Measurements from ENCODE around the gene AKT3.
"Not testable (repeated sequence)": the region's sequence is repeated elsewhere in the genome, so short reads cannot be mapped to it uniquely, and the experiment has no call there.

AKT3 gene

GRCh38 chr1:243819438-243819839, 30.6 kb downstream of the AKT3 start:
- Histone ChIP-seq H3K27me3 (replicated peaks; ENCODE audit: control insufficient read depth, insufficient read depth, low read length, poor library complexity, severe bottlenecking) (no peaks in the 10 kb centered on the region), H3K4me3 (ENCODE audit: insufficient read depth, low read depth, low read length, poor library complexity, severe bottlenecking) (no peak overlapping the region), H3K36me3 (ENCODE audit: control insufficient read depth, insufficient read depth, low read length) (peaks cover 15% of the 10 kb centered on the region), H3K4me1 (ENCODE audit: control insufficient read depth, insufficient read depth, low read length, poor library complexity, severe bottlenecking) (no peaks in the 10 kb centered on the region), H3K27ac (ENCODE audit: insufficient read depth, low read length, poor library complexity, severe bottlenecking) (no peak overlapping the region), H3K9me3 (ENCODE audit: control insufficient read depth, low read length) (peaks cover 18% of the 10 kb centered on the region)
- DNase-seq = no peak

GRCh38 chr1:243818978-243819377, 31.1 kb downstream of the AKT3 start:
- no peaks in the 10 kb centered on the region for H3K4me1 ChIP-seq (ENCODE audit: control insufficient read depth, insufficient read depth, low read length, poor library complexity, severe bottlenecking)
- H3K36me3 ChIP-seq (ENCODE audit: control insufficient read depth, insufficient read depth, low read length) = peaks cover 15% of the 10 kb centered on the region
- H3K9me3 ChIP-seq (ENCODE audit: control insufficient read depth, low read length) = peaks cover 18% of the 10 kb centered on the region
- no peak overlapping the region for H3K4me3 ChIP-seq (ENCODE audit: insufficient read depth, low read depth, low read length, poor library complexity, severe bottlenecking)
- DNase-seq = no peak
- H3K27ac ChIP-seq (ENCODE audit: insufficient read depth, low read length, poor library complexity, severe bottlenecking) = no peak overlapping the region
- H3K27me3 ChIP-seq (replicated peaks; ENCODE audit: control insufficient read depth, insufficient read depth, low read length, poor library complexity, severe bottlenecking) = no peaks in the 10 kb centered on the region

- Histone ChIP-seq H3K4me3 (ENCODE audit: insufficient read depth, low read depth, low read length, poor library complexity, severe bottlenecking) (no peak overlapping the region), H3K9me3 (ENCODE audit: control insufficient read depth, low read length) (peaks cover 9% of the 10 kb centered on the region), H3K36me3 (ENCODE audit: control insufficient read depth, insufficient read depth, low read length) (peaks cover 7% of the 10 kb centered on the region), H3K27ac (ENCODE audit: insufficient read depth, low read length, poor library complexity, severe bottlenecking) (no peak overlapping the region), H3K27me3 (replicated peaks; ENCODE audit: control insufficient read depth, insufficient read depth, low read length, poor library complexity, severe bottlenecking) (no peaks in the 10 kb centered on the region), H3K4me1 (ENCODE audit: control insufficient read depth, insufficient read depth, low read length, poor library complexity, severe bottlenecking) (no peaks in the 10 kb centered on the region)
- no peak for DNase-seq
These were observed 35.3 kb downstream of the AKT3 start for GRCh38 chr1:243814718-243815117.

- not testable (repeated sequence) for H3K4me1 ChIP-seq (ENCODE audit: control insufficient read depth, insufficient read depth, low read length, poor library complexity, severe bottlenecking); H3K27me3 ChIP-seq (replicated peaks; ENCODE audit: control insufficient read depth, insufficient read depth, low read length, poor library complexity, severe bottlenecking); H3K27ac ChIP-seq (ENCODE audit: insufficient read depth, low read length, poor library complexity, severe bottlenecking); H3K9me3 ChIP-seq (ENCODE audit: control insufficient read depth, low read length); DNase-seq; H3K4me3 ChIP-seq (ENCODE audit: insufficient read depth, low read depth, low read length, poor library complexity, severe bottlenecking); H3K36me3 ChIP-seq (ENCODE audit: control insufficient read depth, insufficient read depth, low read length)
These were observed 42.7 kb downstream of the AKT3 start for GRCh38 chr1:243807346-243807745.

- DNase-seq = no peak
- Histone ChIP-seq H3K9me3 (ENCODE audit: control insufficient read depth, low read length) (no peaks in the 10 kb centered on the region), H3K27ac (ENCODE audit: insufficient read depth, low read length, poor library complexity, severe bottlenecking) (no peak overlapping the region), H3K36me3 (ENCODE audit: control insufficient read depth, insufficient read depth, low read length) (no peaks in the 10 kb centered on the region), H3K4me1 (ENCODE audit: control insufficient read depth, insufficient read depth, low read length, poor library complexity, severe bottlenecking) (no peaks in the 10 kb centered on the region), H3K27me3 (replicated peaks; ENCODE audit: control insufficient read depth, insufficient read depth, low read length, poor library complexity, severe bottlenecking) (no peaks in the 10 kb centered on the region), H3K4me3 (ENCODE audit: insufficient read depth, low read depth, low read length, poor library complexity, severe bottlenecking) (no peak overlapping the region)
These were observed 43.7 kb downstream of the AKT3 start for GRCh38 chr1:243806310-243806709.

- DNase-seq = no peak
- Histone ChIP-seq H3K9me3 (ENCODE audit: control insufficient read depth, low read length) (no peaks in the 10 kb centered on the region), H3K36me3 (ENCODE audit: control insufficient read depth, insufficient read depth, low read length) (no peaks in the 10 kb centered on the region), H3K4me1 (ENCODE audit: control insufficient read depth, insufficient read depth, low read length, poor library complexity, severe bottlenecking) (no peaks in the 10 kb centered on the region), H3K27ac (ENCODE audit: insufficient read depth, low read length, poor library complexity, severe bottlenecking) (no peak overlapping the region), H3K4me3 (ENCODE audit: insufficient read depth, low read depth, low read length, poor library complexity, severe bottlenecking) (no peak overlapping the region), H3K27me3 (replicated peaks; ENCODE audit: control insufficient read depth, insufficient read depth, low read length, poor library complexity, severe bottlenecking) (no peaks in the 10 kb centered on the region)
These were observed 47.3 kb downstream of the AKT3 start for GRCh38 chr1:243802736-243803135.

GRCh38 chr1:243801378-243801777, 48.7 kb downstream of the AKT3 start:
- no peaks in the 10 kb centered on the region for H3K27me3 ChIP-seq (replicated peaks; ENCODE audit: control insufficient read depth, insufficient read depth, low read length, poor library complexity, severe bottlenecking)
- H3K4me1 ChIP-seq (ENCODE audit: control insufficient read depth, insufficient read depth, low read length, poor library complexity, severe bottlenecking) = no peaks in the 10 kb centered on the region
- no peak for DNase-seq
- H3K4me3 ChIP-seq (ENCODE audit: insufficient read depth, low read depth, low read length, poor library complexity, severe bottlenecking) = no peak overlapping the region
- no peaks in the 10 kb centered on the region for H3K36me3 ChIP-seq (ENCODE audit: control insufficient read depth, insufficient read depth, low read length)
- no peaks in the 10 kb centered on the region for H3K9me3 ChIP-seq (ENCODE audit: control insufficient read depth, low read length)
- no peak overlapping the region for H3K27ac ChIP-seq (ENCODE audit: insufficient read depth, low read length, poor library complexity, severe bottlenecking)

GRCh38 chr1:243799908-243800307, 50.1 kb downstream of the AKT3 start:
- DNase-seq = no peak
- Histone ChIP-seq H3K27ac (ENCODE audit: insufficient read depth, low read length, poor library complexity, severe bottlenecking) (no peak overlapping the region), H3K4me1 (ENCODE audit: control insufficient read depth, insufficient read depth, low read length, poor library complexity, severe bottlenecking) (no peaks in the 10 kb centered on the region)

GRCh38 chr1:243798726-243799125, 51.3 kb downstream of the AKT3 start:
- Histone ChIP-seq H3K27ac (ENCODE audit: insufficient read depth, low read length, poor library complexity, severe bottlenecking) (no peak overlapping the region), H3K27me3 (replicated peaks; ENCODE audit: control insufficient read depth, insufficient read depth, low read length, poor library complexity, severe bottlenecking) (no peaks in the 10 kb centered on the region), H3K9me3 (ENCODE audit: control insufficient read depth, low read length) (no peaks in the 10 kb centered on the region), H3K4me1 (ENCODE audit: control insufficient read depth, insufficient read depth, low read length, poor library complexity, severe bottlenecking) (no peaks in the 10 kb centered on the region), H3K4me3 (ENCODE audit: insufficient read depth, low read depth, low read length, poor library complexity, severe bottlenecking) (no peak overlapping the region), H3K36me3 (ENCODE audit: control insufficient read depth, insufficient read depth, low read length) (no peaks in the 10 kb centered on the region)
- no peak for DNase-seq

More at GRCh38 chr1:243799908-243800307, 50.1 kb downstream of the AKT3 start:
- H3K4me3 ChIP-seq (ENCODE audit: insufficient read depth, low read depth, low read length, poor library complexity, severe bottlenecking) = no peak overlapping the region
- H3K9me3 ChIP-seq (ENCODE audit: control insufficient read depth, low read length) = no peaks in the 10 kb centered on the region
- no peaks in the 10 kb centered on the region for H3K27me3 ChIP-seq (replicated peaks; ENCODE audit: control insufficient read depth, insufficient read depth, low read length, poor library complexity, severe bottlenecking)
- no peaks in the 10 kb centered on the region for H3K36me3 ChIP-seq (ENCODE audit: control insufficient read depth, insufficient read depth, low read length)

GRCh38 chr1:243796016-243796415, 54.0 kb downstream of the AKT3 start:
- H3K9me3 ChIP-seq (ENCODE audit: control insufficient read depth, low read length) = no peaks in the 10 kb centered on the region
- DNase-seq = no peak
- no peak overlapping the region for H3K27ac ChIP-seq (ENCODE audit: insufficient read depth, low read length, poor library complexity, severe bottlenecking)
- H3K27me3 ChIP-seq (replicated peaks; ENCODE audit: control insufficient read depth, insufficient read depth, low read length, poor library complexity, severe bottlenecking) = no peaks in the 10 kb centered on the region
- H3K4me3 ChIP-seq (ENCODE audit: insufficient read depth, low read depth, low read length, poor library complexity, severe bottlenecking) = no peak overlapping the region
- H3K36me3 ChIP-seq (ENCODE audit: control insufficient read depth, insufficient read depth, low read length) = no peaks in the 10 kb centered on the region
- H3K4me1 ChIP-seq (ENCODE audit: control insufficient read depth, insufficient read depth, low read length, poor library complexity, severe bottlenecking) = no peaks in the 10 kb centered on the region

GRCh38 chr1:243793298-243793697, 56.7 kb downstream of the AKT3 start:
- H3K4me1 ChIP-seq (ENCODE audit: control insufficient read depth, insufficient read depth, low read length, poor library complexity, severe bottlenecking) = no peaks in the 10 kb centered on the region
- H3K4me3 ChIP-seq (ENCODE audit: insufficient read depth, low read depth, low read length, poor library complexity, severe bottlenecking) = no peak overlapping the region
- H3K27me3 ChIP-seq (replicated peaks; ENCODE audit: control insufficient read depth, insufficient read depth, low read length, poor library complexity, severe bottlenecking) = no peaks in the 10 kb centered on the region
- no peaks in the 10 kb centered on the region for H3K36me3 ChIP-seq (ENCODE audit: control insufficient read depth, insufficient read depth, low read length)
- DNase-seq = no peak
- H3K27ac ChIP-seq (ENCODE audit: insufficient read depth, low read length, poor library complexity, severe bottlenecking) = no peak overlapping the region
- no peaks in the 10 kb centered on the region for H3K9me3 ChIP-seq (ENCODE audit: control insufficient read depth, low read length)

Measured in effector memory CD4-positive, alpha-beta T cell (primary cell).